Stimulated activated CD4-positive, alpha-beta T cell treated with anti-CD3 and anti-CD28 coated beads, TNF-alpha, amount 100 ng/mL, for 48 hours (primary cell): ENCODE measurements around the gene INKA2.

Source experiments
- DNase-seq, 3 donors: peaks; one replicate each; pipeline ENCODE4 v3.0.0-alpha.2; 2020; ENCODE audit warnings: low read depth in 3 of 3

The INKA2 gene

GRCh38 chr1:111733183-111733991, 5.8 kb downstream of the INKA2 start:
- DNase-seq = no peak

- DNase-seq = no peak
Observed at GRCh38 chr1:111732718-111733117, 6.5 kb downstream of the INKA2 start.

DNA sequence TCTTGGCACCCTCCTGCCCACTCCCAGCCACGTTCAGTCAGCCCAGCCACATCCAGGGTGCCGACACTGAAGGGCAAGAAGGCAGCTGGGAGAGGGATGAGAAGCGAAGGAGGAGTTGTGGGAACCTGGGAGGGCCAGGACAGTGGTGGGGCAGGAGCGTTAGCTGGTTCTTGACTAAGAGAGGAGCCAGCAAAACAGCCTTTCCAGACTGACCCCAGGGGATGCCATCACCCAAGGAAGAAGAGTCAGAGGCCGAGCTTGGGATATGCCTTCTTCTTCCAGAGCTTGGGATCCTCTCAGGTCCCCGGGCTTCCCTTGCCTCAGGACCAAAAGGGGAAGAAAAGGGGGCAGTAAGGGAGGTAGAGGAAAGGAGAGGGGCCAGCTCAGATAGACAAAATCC, 7.2 kb downstream of the INKA2 start:
- no peak for DNase-seq

DNA sequence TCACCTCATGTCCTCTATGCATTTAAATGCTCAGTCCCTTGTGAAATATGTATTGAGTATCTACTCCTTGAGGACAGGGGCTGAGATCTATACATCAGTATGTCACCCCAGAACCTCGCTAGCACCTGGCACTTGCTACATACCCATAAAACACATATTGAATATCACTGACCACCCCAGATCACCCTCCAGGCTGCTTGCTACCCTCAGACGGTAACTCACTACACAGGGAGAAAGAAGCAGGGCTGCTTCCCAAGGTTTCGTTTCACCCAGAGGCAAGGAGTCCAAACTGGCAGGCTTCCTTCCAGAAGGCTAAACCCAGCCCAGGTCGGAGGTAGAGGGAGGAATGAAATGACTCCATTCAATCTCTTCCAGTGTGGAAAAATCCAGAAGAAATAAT, 8.5 kb downstream of the INKA2 start:
- no peak for DNase-seq

DNA sequence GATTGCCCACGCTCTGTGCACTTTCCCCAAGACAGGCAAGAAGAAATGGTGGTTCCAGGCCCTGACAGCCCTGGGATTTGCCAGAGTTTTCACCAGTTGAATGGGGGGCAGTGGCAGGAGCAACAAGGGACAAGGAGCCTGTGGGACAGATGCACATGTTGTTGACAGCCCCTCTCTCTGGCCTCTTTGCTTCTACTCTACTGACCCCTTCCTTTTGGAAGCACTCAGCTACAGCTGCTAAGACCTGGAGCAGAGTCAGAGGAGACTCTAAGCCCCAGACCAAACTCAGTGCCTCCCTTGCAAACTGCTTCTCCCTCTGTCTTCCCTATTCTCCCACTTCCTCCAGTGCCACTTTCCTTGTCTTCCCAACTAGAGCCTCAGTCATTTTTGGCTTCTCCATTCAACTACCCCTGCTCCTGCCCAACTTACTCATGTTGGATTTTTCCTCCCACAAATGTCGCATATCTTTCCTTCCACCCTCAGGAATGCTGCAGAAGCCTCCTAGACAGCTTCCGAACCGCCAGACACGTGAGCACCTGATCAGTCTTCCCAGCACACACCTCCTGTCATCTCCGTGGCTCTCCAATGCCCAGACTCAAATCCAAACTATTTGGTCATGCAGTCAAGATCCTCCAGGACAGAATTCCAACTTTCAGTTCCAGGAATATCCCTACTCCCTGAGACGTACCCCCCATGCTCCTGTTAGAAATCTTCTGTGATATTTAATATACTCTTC, 9.1 kb downstream of the INKA2 start:
- no peak for DNase-seq

- no peak for DNase-seq
Observed at GRCh38 chr1:111729271-111729921, 9.8 kb downstream of the INKA2 start.

DNA sequence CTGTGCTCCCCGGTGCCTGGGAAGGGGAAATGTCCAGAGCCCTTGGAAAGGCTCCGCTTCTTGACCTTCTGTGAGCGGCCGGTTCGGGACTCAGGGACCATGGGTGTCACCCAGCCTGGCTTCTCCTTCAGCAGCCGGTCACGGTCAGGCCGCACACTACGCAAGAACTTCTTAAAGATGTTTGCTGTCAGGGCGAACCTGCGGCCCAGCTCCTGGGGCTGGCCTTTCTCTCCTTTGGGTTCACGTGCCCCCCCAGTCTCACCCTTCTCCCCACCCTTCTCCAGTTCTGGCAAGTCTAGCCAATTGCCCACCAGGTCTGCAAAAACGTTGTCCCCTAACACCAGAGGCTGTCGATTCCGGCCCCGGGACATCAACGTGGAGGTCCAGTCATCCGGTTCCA, 12.1 kb downstream of the INKA2 start:
- DNase-seq = no peak

DNA sequence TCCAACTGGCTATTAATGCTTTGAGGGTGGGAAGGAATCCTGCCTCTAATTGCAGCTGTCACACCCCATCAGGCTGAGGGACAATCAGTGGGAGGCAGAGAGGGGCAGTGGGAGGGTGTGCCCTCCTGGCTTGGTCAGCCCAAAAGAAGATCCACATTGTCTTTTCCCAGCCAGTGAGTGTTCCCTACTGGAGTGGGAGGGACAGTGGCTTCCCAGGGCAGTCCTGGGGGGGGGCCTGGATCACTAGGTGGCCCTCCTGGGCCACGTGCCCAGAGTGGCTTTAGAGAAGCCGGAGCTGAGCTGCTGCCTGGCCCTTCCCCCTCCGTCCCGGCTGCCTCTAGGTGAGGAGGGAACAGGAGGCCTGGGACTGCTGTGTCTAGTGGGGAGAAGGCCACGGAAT, 14.0 kb downstream of the INKA2 start:
- no peak for DNase-seq

- no peak for DNase-seq
Observed at GRCh38 chr1:111723871-111724270, 15.3 kb downstream of the INKA2 start.

GRCh38 chr1:111723091-111723806, 15.9 kb downstream of the INKA2 start:
- no peak for DNase-seq

DNA sequence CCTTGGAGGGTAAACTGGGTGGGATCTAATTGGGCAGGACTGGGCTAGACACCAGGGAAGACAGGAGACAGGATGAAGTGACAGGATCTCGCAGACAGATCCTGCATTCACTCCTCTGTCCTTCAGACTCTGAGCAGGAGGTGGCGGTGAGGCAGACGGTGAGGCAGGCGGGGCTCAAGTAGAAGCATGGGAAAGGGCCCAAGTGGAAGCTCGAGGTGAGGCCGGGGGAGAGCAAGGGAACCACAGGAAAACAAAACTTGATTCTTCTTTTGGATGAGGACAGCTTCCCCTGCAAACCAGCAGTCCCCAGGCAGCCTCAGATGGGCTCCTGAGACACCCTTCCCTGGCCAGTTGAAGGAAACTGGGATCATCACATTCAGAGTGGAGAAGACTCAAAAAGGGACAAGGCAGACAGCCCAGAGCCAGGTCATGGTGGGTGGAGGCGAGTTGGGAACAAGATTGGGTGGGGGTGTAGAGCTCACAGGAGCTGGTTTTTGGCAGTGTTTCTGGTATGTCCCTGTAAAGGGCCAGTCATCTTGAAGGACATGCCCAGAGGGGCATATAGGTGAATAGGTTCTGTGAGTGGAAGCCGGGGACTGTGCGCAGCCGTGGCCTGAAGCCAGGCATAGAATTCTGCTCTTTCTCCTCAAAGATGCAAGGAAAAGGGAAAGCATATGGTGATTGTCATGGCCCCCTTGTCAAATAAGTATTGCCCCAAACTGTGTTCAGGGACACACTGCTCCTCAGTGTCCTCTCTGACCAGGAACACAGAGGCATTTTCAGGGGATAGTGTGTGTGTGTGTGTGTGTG, 18.0 kb downstream of the INKA2 start:
- no peak for DNase-seq

GRCh38 chr1:111720274-111720976, 18.8 kb downstream of the INKA2 start:
- no peak for DNase-seq

- no peak for DNase-seq
Observed at GRCh38 chr1:111719674-111720132, 19.5 kb downstream of the INKA2 start.

GRCh38 chr1:111719135-111719534, 20.1 kb downstream of the INKA2 start:
- DNase-seq = no peak

- no peak for DNase-seq
Observed at GRCh38 chr1:111717450-111717849, 21.7 kb downstream of the INKA2 start.

DNA sequence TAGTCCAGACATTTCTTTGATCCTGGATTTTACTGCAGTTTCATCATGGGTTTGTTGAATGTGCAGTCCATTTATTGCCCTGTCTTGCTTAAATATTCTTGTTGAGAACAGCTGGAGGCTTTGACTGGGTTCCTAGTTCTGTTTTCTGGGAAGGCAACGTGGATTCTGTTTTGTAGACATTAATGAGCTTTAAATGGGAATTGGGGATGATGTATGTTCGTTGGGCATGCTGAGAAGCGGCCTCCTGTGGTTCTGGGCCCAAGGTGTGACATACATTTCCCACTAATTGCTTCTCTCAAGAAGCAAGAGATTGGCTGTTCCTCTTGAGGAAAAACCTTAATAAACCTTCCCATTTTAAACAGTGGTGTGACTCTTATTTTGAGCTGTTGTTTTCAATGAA, 22.9 kb downstream of the INKA2 start:
- DNase-seq = no peak

DNA sequence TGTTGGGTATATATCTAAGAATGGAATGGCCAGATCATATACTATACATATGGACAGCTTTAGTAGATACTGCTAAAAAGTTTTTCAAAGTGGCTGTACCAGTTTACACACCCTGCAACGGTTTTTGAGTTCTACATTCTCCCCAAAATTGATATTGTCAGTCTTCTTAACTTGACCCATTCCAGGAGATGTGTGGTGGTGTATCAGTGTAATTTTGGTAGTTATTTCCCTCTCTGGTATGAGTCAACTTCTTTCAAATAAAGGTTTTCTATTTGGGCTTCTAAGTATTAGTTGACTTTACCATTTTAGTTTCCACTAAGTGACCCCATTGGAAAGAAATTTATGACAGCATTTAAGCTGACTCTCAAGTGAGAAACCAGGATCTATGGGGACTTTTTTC, 29.2 kb downstream of the INKA2 start:
- DNase-seq = no peak

DNA sequence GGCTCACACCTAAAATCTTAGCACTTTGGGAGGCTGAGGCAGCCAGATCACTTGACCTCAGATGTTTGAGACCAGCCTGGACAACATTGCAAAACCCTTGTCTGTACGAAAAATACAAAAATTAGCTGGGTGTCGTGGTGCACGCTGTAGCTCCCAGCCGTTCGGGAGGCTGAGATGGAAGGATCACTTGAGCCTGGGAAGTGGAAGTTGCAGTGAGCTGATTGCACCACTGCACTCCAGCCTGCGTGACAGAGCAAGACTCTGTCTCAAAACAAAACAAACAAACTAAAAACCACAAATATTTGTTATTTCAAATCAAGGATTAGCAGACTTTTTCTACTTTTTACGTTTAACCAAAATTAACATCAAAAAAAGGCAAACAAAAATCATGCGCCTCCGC, 31.3 kb downstream of the INKA2 start:
- DNase-seq = no peak

DNA sequence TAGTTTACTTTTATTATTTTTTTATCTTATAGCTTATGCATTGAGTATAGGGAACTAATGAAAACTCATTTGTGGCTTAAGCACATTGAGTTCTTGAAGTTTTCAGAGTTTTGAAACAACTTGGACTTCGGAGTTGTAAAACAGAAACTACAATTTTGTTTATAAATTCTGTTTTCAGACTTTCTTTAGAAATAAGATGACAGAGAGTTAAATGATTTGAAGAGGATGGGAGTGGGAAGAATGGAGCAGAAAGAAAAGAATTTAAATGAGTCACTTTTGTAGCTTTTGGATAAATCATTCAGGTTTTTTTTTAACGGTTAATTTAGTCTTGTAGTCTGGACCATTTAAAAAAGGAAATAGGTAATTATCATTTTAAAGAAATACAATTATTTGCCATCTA, 32.3 kb downstream of the INKA2 start:
- DNase-seq = no peak

DNA sequence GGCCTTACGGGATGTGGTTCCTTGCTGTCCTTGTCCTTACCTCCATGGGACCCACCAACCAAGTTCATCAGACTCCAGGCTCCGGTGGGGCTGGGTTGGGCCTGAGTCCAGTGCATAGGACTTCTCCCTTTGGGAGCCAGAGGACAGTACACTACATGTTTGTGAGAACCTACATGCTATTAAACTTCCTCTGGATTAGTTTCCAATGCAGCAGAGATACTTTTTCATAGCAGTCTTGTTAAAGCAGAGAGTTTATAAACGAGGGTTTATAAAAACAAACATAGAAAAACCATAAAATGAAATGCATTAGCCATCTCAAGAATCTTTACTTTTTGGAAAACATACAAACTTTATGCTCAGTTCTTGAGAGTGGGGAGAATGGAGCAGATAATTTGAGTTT, 33.4 kb downstream of the INKA2 start:
- no peak for DNase-seq

DNA sequence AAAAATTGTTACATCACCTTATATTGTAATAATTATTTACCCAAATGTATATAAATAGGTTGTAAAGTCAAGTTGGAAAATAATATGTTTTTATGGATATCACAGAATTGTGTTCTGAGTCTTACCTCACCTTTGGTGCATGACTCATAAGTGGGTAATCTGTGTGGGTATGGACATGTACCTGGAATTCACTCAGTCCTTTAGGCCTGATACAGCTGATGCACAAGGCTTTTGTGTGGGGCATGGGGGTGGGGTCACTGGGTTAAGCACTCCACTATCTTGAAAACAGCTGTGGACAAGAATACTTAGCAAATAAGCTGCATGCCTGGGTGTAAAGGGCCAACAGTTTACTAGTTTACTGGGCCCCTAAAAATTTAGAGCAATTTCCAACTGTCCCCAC, 34.4 kb downstream of the INKA2 start:
- no peak for DNase-seq
